HG02870 (cell line): ENCODE measurements around the gene ACBD3.

Experiments
- ATAC-seq: cut with Tn5 transposase; IDR thresholded peaks from one replicate; pipeline ENCODE4 v1.9.1; 2021; ENCODE audit warnings: mild to moderate bottlenecking, moderate library complexity; ENCODE audit not compliant: unreplicated experiment

The ACBD3 gene

GRCh38 chr1:226202246-226202645 lies 15.7 kb upstream of the ACBD3 start:
- ATAC-seq: no peak

- ATAC-seq: no peak
Observed at GRCh38 chr1:226201029-226201593, 14.6 kb upstream of the ACBD3 start.

GRCh38 chr1:226199971-226200370 lies 13.4 kb upstream of the ACBD3 start:
- ATAC-seq: no peak

GRCh38 chr1:226195144-226195543 lies 8.6 kb upstream of the ACBD3 start:
- no peak for ATAC-seq

- ATAC-seq: no peak
Observed at GRCh38 chr1:226187380-226187779, 839 bp upstream of the ACBD3 start.

GRCh38 chr1:226187019-226187322 lies 430 bp upstream of the ACBD3 start:
- no peak for ATAC-seq

GRCh38 chr1:226185141-226186036 lies 1.2 kb downstream of the ACBD3 start:
- no peak for ATAC-seq

GRCh38 chr1:226181996-226182714 lies 4.4 kb downstream of the ACBD3 start:
- ATAC-seq: no peak

GRCh38 chr1:226176870-226177269 lies 9.7 kb downstream of the ACBD3 start:
- ATAC-seq: no peak

- ATAC-seq: no peak
Observed at GRCh38 chr1:226172589-226172988, 14.0 kb downstream of the ACBD3 start.

GRCh38 chr1:226166341-226166740 lies 20.2 kb downstream of the ACBD3 start:
- no peak for ATAC-seq

- ATAC-seq: no peak
Observed at GRCh38 chr1:226164154-226164553, 22.4 kb downstream of the ACBD3 start.

- ATAC-seq: no peak
Observed at GRCh38 chr1:226162898-226163297, 23.6 kb downstream of the ACBD3 start.

GRCh38 chr1:226158983-226159382 lies 27.6 kb downstream of the ACBD3 start:
- no peak for ATAC-seq

- no peak for ATAC-seq
Observed at GRCh38 chr1:226158457-226158856, 28.1 kb downstream of the ACBD3 start.

- no peak for ATAC-seq
Observed at GRCh38 chr1:226157761-226158316, 28.7 kb downstream of the ACBD3 start.

GRCh38 chr1:226154593-226154992 lies 31.9 kb downstream of the ACBD3 start:
- ATAC-seq: no peak

GRCh38 chr1:226149806-226150205 lies 36.7 kb downstream of the ACBD3 start:
- ATAC-seq: no peak

- no peak for ATAC-seq
Observed at GRCh38 chr1:226148121-226148648, 38.4 kb downstream of the ACBD3 start.

- ATAC-seq: no peak
Observed at GRCh38 chr1:226144045-226144444, 42.5 kb downstream of the ACBD3 start.

GRCh38 chr1:226135709-226136108 lies 50.8 kb downstream of the ACBD3 start:
- no peak for ATAC-seq
